ENCODE measurements around the gene PEX14. TPM values are rescaled to one million over a fixed set of nuclear protein-coding genes. Genes with fewer than 3 reads are reported as not detected.
A peak's percentile ranks its signal among the peaks of the same experiment; 100 is the strongest.
"Not testable (repeated sequence)": the region's sequence is repeated elsewhere in the genome, so short reads cannot be mapped to it uniquely, and the experiment has no call there.

The PEX14 gene, protein sequence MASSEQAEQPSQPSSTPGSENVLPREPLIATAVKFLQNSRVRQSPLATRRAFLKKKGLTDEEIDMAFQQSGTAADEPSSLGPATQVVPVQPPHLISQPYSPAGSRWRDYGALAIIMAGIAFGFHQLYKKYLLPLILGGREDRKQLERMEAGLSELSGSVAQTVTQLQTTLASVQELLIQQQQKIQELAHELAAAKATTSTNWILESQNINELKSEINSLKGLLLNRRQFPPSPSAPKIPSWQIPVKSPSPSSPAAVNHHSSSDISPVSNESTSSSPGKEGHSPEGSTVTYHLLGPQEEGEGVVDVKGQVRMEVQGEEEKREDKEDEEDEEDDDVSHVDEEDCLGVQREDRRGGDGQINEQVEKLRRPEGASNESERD
- total RNA-seq: 19.2 and 28.2 TPM in 2 replicates

DNA sequence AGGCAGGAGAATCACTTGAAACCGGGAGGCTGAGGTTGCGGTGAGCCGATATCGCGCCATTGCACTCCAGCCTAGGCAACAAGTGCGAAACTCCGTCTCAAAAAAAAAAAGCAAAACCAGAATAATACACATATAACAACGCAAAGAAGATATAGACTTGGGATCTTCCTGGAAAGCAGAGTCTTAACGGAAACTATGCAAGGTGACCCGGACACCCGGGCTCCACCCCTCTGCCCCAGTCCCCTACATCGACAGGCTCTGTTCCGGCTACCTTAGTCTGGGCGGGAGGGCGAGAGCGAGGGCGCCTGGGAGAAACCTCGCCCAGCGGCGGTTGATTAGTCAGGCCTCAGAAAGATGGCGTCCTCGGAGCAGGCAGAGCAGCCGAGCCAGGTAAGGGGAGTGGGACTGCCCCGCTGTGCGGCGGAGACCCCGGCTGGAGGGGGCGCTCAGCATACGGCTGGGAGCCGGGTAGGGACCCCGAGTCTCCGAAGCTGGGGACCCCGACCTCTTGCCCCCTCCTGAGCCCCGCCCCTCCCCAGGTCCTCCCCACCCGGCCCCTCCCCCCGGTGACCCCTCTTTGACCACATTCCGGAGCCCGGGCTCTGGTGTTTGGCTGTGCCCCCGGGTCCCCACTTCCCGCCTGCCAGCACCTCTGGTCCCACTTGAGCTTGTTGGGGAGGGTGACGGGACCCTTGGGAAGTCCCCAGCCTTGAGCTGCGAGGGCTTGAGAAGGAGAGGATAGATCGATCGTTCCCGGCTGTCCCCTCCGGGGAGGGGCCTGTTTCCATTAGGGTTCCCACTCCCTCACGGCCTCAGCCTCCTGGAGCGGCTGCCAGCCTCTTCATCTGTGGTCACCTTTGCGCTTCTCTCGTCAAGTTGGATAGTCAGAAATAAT lies at the start of gene PEX14:
Gene PEX14, plus strand, starts transcription at position 338 of the 895 bp plus-strand sequence. Its CDS starts 17 bp downstream, at position 355.
- no peak for DNase-seq (ENCODE audit: extremely low read depth, low read depth, low spot score)

DNA sequence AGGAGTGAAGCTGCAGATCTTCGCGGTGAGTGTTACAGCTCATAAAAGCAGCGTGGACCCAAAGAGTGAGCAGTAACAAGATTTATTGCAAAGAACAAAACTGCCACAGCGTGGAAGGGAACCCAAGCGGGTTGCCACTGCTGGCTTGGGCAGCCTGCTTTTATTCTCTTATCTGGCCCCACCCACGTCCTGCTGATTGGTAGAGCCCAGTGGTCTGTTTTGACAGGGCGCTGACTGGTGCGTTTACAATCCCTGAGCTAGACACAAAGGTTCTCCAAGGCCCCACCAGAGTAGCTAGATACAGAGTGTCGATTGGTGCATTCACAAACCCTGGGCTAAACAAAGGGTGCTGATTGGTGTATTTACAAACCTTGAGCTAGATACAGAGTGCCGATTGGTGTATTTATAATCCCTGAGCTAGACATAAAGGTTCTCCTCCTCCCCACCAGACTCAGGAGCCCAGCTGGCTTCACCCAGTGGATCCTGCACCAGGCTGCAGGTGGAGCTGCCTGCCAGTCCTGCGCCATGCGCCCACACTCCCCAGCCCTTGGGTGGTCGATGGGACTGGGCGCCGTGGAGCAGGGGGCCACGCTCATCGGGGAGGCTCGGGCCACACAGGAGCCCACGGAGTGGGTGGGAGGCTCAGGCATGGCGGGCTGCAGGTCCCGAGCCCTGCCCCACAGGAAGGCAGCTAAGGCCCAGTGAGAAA lies 48.8 kb upstream of the PEX14 start:
- DNase-seq (ENCODE audit: extremely low read depth, low read depth, low spot score): not testable (repeated sequence)

DNA sequence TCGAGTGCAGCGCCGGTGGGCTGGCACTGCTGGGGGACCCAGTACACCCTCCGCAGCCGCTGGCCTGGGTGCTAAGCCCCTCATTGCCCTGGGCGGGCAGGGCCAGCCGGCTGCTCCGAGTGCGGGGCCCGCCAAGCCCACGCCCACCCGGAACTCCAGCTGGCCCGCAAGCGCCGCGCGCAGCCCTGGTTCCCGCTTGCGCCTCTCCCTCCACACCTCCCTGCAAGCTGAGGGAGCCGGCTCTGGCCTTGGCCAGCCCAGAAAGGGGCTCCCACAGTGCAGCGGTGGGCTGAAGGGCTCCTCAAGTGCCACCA lies 48.3 kb upstream of the PEX14 start:
- not testable (repeated sequence) for DNase-seq (ENCODE audit: extremely low read depth, low read depth, low spot score)

DNA sequence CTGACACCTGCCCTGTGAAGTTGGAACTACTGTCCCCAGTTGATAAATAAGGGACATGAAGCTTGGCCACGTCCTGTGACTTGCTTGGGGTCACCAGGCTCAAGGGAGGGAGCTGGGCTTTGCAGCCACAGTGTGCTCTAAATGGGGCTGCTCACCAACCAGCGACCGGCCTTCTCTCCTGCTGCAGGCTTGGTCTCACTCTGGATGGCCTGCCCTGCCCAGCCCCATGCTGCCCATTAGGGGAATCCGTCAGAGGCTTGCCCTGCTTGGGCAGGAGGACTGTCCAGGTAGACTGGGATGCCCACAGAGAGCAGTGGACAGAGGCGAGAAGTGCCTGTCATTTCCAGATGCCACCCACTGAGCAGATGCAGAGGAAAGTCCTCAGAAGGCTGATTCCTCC lies 45.8 kb upstream of the PEX14 start:
- DNase-seq (ENCODE audit: extremely low read depth, low read depth, low spot score): no peak

DNA sequence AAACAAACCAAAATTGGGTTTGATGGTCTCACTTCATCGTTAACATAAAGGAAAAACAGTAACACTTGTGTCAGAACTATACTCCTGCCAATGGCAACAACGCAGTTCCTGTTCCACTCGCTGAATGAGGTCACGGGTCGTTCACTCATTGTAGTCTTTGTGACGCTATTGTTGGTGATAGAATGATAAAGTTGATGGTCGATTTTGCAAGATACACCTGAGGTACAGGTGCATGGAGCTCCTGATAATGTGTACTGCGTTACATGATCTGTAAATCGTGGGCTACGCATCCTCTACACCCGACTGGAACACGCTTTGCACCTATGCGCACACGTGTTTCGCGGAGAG lies 44.9 kb upstream of the PEX14 start:
- DNase-seq (ENCODE audit: extremely low read depth, low read depth, low spot score): peak; percentile 52

DNA sequence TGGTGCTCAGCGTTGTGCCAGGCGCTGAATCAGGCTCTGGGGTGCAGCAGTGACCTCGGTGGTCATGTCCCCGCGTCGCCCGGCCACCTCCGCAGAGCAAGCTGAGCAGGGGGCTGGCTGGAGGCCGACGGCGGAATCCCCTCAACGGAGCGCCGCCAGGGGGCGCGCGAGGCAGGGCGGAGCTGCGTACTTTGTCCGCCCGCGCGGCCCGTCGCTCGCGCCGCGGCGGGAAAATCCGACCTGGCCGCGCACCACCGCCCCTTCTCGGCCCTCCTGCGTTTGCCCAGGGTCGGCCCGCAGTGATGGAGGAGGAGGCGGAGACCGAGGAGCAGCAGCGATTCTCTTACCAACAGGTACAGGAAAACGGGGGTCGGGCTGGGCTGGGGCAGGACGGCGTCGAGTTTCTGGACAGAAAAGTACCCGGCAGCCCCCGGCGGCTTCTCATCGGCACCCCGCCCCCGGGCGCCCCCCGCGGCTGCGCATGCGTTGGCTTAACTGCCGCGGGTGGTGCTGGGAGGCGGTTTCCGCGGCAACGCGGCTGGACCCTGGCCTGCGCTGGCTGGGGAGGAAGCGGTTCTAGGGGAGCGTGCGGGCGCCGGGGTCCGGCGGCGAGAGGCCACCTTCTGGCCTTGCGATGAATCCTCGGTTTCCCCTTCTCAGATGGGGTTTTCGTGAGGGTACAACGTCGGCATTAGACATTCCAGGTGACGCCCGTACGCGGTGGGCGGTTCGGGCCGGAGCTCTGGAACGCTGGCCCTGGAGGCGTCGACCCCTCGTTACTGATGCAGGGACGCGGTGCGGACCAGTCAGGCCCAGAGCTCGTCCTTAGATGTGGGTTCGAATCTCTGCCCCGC lies 44.3 kb upstream of the PEX14 start, which contains the start of gene CENPS:
Gene CENPS, plus strand, starts transcription at position 218 of the 854 bp plus-strand sequence. Its CDS starts 85 bp downstream, at position 303.
- no peak for DNase-seq (ENCODE audit: extremely low read depth, low read depth, low spot score)

DNA sequence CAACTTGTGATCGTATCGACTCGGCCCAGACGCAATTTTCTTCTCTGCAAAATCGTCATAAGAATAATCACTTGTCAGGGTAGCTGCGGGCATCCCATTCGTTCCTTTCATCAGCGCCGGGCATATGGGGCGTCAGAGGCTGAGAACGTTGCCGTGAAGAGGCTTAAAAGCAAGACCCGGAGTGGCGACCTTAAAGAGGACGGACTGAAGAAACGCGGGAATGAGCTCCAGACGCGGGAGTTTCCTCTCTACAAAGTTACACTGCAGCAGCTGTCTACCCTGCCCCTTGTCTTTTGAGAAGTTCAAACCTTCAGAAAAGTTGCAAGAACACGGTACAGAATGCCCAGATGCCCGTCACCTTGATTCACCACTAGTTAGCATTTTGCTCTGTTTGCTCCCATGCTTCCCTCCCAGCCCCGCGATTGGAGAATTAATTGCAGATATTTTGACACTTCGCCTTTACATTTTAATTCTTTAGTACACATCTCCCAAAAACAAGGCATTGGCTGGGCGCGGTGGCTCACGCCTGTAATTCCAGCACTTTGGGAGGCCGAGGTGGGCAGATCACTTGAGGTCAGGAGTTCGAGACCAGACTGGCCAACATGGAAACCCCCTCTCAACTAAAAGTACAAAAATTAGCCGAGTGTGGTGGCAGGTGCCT lies 43.5 kb upstream of the PEX14 start:
- DNase-seq (ENCODE audit: extremely low read depth, low read depth, low spot score): no peak

DNA sequence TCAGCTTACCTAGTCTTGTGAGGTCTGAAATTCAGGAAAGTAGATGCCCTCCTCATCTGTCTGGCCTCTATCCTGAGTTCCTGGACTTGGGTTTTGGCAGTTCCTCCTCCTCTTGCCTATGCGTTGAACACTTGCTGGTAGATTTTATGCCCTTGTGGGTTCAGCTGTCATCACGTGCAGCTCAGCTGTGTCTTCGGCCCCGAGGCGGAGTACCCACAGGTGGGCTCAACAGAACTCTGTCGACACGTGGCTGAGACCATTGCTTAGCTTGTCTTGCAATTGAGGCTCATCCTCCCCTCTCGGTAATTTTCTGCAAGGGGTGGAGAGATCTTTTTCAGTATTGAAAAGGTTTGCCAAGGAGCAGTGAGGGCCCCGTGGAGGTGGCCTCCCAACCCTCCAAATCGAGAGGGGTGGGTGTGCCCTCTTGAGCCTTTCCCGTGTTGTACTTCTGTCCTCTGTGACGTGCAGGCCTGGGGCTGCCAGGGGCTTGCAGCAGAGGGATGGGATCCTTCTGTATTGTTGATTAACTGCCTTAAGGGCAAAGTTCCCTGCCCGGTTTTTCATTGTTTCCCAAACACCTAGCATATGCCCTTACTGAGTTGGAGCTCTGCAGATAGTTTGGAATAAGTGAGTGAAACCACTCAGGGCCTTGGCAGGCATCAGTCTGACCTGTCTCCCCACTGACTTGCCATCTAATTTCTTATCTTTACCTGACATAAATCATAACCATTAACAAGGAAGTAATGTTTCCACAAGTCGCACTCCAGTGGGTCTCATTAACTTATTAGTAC lies 41.6 kb upstream of the PEX14 start:
- DNase-seq (ENCODE audit: extremely low read depth, low read depth, low spot score): no peak

DNA sequence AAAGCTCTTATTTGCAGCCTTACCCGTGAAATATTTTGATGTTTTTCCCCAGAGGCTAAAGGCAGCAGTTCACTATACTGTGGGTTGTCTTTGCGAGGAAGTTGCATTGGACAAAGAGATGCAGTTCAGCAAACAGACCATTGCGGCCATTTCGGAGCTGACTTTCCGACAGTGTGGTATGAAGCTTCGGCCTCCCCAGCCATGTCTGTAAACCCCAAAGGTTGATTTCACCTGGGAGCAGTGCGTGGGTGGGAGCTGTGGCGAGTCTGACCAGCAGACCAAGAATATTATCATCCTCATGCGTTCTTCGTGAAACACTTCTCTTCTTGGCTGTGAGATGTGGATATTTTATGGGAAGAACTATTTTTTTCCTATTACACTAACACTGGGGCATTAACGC lies 41.0 kb upstream of the PEX14 start:
- DNase-seq (ENCODE audit: extremely low read depth, low read depth, low spot score): no peak

DNA sequence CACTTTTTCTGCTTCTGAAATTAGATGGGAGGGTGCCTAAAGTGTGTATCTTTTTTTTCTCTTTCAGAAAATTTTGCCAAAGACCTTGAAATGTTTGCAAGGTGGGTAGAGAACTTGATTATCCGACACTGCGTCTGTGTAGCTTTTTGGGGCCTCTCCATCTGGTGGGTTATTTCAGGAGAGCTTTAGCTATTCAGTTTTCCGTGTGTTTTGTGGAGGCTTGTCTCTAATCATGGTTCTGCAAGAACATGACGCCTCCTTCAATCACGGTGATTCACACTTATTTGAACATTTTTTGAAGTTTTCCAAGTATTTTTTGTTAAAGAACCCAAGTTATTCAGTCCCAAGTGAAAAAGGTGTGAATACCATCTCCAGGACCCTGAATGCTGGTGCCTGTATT lies 40.2 kb upstream of the PEX14 start:
- DNase-seq (ENCODE audit: extremely low read depth, low read depth, low spot score): no peak

DNA sequence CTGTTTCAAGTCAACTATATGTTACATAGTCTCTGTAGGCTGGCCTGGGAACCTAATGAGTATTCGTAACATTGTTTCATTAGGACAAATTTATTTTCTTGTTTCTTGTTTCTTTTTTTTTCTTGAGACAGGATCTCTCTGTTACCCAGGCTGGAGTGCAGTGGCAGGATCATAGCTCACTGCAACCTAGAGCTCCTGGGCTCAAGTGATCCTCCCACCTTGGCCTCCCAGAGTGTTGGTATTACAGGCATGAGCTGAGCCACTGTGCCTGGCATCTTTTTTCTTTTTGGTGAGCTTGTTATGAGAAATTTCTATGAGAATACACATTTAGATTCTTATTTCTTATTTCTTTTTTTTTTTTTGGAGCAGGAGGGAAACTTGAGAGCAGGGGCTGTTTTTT lies 37.7 kb upstream of the PEX14 start:
- no peak for DNase-seq (ENCODE audit: extremely low read depth, low read depth, low spot score)

DNA sequence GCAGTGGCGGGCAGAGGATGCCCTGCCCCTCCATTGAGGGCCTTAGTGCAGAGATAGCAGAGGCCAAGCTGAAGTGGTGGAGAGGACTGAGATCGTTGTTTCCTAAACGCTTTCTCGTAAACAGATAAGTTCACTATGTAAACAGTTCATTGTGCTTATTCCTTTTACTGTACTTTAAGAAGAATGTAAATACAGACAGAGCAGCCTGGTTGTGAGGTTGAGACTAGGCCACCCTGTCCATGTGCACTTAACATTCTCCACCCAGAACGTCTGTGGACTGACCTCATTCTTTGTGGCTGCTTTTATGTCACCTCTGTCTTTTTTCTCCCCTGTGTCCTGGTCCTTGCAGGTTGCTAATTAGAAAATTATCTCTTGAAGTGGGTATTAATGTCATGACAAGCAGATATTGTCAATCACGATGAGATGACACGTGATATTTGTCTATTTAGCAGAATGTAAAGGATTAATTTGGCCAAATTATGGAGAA lies 36.0 kb upstream of the PEX14 start:
- DNase-seq (ENCODE audit: extremely low read depth, low read depth, low spot score): no peak

DNA sequence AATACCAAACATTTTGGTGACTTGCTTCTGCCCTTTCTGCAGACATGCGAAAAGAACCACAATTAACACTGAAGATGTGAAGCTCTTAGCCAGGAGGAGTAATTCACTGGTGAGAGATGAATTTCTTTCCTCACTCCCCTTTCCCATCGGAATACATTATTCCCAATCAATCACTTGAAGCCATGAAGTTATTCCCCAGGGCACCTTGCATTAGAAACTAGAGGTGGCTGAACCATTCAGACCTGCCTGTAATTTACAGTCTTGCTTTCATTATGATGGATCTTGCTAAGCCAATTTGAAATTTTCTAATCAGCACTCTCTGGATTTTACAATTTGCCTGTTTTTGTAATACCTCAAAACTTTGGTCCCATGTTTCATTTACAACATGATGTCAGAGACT lies 34.4 kb upstream of the PEX14 start:
- DNase-seq (ENCODE audit: extremely low read depth, low read depth, low spot score): no peak

DNA sequence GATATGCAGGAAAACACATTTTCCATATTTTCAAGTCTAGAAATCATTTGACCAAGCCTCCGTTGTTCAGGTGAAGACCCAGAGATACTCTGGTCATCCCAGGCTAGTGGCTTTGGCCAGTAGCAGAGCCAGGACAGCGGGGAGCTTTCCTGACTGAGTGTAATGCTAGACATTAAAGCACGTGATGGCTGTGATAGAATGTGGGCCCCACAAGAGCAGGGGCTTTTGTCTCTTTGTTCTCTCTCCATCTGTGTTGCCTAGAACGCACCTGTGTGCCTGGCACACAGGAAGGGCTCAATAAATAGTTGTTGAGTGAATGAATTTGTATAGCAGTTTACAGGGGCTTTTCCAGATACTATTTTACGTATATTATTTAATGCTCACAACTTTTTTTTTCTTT lies 34.0 kb upstream of the PEX14 start:
- DNase-seq (ENCODE audit: extremely low read depth, low read depth, low spot score): no peak

DNA sequence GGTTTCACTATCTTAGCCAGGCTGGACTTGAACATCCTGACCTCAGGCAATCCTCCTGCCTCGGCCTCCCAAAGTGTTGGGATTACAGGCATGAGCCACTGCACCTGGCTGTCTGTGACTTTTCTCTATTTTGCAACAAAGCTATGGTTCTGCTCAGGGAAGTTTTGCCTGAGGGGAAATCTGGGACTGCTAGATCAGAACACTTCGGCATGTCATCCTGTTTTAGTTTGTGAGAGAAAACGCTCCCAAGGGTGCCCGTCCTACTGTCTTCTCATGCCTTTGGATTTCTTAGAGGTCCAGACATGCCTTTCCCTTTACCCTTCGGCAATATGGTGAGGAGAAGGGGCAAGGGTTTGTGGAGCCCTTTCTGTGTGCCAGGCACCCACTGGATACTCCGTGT lies 30.5 kb upstream of the PEX14 start:
- no peak for DNase-seq (ENCODE audit: extremely low read depth, low read depth, low spot score)

DNA sequence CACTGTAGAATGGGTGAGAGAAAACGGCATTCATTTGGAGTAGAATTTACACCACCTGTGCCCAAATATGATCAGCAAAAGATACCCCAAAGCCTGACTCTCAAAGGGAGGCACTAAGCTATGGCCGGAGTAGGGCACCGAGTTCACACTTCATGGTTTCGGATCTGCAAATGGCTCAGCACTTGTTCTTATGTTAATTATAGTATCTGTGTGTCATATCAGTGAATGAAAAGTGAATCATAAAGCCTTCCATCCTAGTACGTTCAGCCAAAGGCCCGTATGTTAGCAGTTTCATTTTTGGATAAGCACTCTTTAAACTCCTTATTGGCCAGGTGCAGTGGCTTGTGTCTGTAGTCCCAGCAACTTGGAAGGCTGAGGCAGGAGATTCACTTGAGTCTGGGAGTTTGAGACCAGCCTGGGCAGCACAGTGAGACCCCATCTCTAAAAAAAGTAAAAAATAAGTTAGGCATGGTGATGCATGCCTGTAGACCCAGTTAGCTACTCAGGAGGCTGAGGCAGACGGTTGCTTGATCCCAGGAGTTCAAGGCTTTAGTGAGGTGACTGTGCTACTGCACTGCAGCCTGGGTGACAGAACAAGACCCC lies 29.9 kb upstream of the PEX14 start:
- no peak for DNase-seq (ENCODE audit: extremely low read depth, low read depth, low spot score)

DNA sequence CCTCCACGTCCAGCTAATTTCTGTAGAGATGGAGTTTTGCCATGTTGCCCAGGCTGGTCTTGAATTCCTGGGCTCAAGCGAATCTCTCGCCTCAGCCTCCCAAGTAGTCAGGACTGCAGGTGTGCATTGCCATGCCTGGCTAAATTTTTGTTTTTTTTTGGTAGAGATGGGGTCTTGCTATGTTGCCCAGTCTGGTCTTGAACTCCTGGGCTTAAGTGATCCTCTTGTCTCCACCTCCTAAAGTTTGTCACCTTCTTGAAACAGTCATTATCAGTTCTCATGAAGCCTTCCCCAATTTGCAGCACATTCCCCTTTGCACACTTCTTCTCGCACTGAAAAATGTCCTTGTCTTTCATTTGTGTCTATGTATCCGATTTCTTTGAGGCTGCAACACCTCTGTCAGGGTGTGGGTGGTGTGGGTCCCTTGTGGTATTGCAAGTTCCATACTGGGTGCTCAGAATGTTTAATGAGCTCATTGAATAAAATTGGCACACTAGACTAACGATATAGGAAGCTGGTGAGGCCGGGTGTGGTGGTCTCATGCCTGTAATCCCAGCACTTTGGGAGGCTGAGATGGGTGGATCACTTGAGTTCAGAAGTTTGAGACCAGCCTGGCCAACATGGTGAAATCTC lies 27.8 kb upstream of the PEX14 start:
- DNase-seq (ENCODE audit: extremely low read depth, low read depth, low spot score): no peak

DNA sequence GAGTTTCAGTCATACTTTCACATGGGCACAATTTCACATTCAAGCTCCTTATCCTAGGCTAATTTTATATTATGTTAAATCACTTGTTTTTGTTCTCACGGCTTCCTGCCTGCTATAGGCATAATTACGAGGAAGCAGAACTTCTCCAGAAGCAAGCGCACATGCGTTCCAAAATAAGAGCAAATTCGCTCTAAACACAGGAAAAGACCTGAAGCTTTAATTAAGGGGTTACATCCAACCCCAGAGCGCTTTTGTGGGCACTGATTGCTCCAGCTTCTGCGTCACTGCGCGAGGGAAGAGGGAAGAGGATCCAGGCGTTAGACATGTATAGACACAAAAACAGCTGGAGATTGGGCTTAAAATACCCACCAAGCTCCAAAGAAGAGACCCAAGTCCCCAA lies 25.0 kb upstream of the PEX14 start, which contains the start of gene CORT:
Gene CORT, plus strand, starts transcription at position 281 of the 400 bp plus-strand sequence. CDS start 193 bp downstream, outside the sequence.
- DNase-seq (ENCODE audit: extremely low read depth, low read depth, low spot score): no peak
